ENCODE results near the gene HDDC2.
"Not testable (repeated sequence)": the region's sequence is repeated elsewhere in the genome, so short reads cannot be mapped to it uniquely, and the experiment has no call there.

HDDC2 gene

GRCh38 chr6:125304970-125305660 is 3.3 kb upstream of the HDDC2 start:
- no peak for DNase-seq

DNA sequence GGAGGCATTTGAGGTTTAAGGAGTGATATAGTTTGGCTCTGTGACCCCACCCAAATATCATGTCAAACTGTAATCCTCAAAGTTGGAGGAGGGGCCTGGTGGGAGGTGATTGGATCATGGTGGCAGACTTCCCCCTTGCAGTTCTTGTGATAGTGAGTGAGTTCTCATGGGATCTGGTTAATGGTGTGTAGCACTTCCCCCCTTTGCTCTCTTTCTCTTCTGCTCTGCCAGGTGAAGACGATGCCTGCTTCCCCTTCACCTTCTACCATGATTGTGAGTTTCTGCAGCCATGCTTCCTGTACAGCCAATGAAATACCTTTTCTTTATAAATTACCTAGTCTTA is 1.7 kb upstream of the HDDC2 start:
- DNase-seq = no peak

GRCh38 chr6:125302840-125303511 is 1.2 kb upstream of the HDDC2 start:
- peak; percentile 48 for DNase-seq

GRCh38 chr6:125300992-125301434 is 754 bp downstream of the HDDC2 start:
- no peak for DNase-seq

DNA sequence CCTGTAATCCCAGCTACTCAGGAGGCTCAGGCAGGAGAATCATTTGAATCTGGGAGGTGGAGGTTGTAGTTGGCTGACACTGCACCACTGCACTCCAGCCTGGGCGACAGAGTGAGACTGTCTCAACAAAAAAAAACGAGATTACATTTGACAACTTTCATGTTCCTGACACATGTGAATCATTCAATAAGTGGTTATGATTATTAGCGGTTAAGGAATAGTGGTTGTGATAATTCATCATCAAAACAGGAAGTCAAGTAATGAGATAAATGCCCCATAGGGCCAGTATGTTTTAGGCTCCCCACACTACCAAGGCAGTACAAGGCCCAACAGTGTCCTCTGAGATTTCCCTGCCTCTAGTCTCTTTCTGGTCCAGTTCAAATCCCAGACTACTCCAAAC is 2.5 kb downstream of the HDDC2 start:
- DNase-seq = peak; percentile 37

GRCh38 chr6:125296471-125296870 is 5.3 kb downstream of the HDDC2 start:
- no peak for DNase-seq

DNA sequence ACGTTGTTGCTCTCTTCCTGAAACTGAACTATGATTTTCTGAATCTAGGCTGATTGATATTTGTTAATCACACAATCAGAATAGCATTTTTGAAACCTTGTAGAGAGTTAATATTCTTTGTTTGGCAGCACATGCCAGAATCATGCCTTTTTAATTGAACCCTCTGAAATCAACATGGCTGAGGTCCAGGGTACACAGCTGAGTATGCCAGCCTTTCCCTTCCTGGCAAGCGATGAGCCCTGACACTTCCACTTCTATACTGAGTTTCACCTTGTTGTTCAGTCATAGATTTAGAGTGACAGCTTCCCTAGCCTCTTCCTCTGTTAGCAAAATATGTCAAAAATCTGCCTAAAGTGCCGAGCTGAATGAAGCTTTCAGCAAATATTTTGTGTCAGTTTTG is 6.8 kb downstream of the HDDC2 start:
- DNase-seq = no peak

DNA sequence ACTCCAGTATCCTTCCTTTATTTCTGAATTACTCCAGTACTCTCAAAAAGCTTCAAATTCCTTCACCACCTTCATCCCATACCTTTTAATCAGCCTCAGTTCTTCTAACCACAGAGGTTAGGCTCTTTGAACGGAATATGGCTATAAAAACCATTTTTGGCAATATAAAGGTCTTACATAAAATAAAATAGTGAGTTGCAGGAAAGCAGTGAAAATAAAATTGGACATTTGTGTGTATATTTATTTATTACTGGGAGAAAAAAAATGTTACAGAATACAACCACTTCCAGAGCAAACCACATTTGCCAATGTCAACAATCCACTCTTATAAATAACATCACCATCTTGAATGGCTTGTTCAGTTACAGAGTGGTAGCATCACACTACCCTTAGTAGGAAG is 7.7 kb downstream of the HDDC2 start:
- DNase-seq = no peak

DNA sequence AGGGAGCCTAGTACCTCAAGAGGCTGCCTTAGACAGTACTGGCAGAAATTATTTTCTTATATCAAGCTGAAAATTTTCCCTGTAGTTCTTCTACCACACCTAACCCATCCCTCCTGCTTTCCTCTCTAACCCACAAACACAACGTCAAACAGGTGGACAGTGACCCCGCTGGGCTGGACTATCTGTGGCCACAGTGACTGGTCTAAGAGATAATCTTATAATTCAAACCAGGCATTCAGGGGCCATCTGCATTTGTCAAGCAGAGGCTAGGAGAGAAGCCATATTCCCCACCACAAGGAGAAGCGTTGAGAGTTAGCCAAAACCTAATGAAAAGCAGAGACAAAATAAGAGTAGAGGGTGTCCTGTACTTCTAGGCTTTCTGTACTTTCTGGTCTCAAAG is 8.2 kb downstream of the HDDC2 start:
- DNase-seq = no peak

- DNase-seq = no peak
Observed at GRCh38 chr6:125287718-125288117, 14.0 kb downstream of the HDDC2 start.

DNA sequence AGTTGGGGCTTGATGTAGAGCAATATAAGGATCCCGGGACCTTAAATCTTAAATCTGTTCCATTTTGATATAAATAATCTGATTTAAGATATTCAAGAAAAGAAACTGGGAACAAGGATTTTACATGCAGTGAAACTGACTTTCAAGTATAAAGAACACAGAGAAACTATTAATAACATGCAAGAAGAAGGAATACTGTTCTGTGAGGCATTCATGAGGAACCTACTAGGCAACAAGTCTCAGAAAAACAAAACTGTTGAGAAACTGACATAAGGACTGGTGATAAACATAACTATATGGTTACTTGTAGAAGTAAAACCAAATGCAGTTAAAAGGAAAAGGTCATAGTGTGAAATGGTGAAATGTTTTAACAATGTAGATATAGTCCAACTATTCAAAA is 15.8 kb downstream of the HDDC2 start:
- DNase-seq = no peak

DNA sequence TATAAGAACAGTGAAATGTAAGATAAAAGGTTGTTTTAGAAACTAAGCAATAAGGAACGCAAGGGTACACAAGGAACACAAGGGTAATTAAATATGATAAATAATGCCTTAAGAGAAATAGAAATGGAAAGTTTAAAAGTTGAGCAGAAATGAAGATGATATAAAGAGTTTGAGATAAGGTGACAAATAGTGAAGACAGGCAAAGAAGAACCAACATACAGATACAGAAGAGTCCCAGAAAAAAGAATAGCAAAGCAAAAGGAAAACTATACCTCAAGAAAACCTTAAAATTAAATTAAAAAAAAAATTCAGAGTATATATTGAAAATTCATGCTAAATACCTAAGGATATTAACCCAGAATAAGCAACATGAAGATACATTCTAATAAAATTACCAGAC is 16.4 kb downstream of the HDDC2 start:
- no peak for DNase-seq

- DNase-seq = not testable (repeated sequence)
Observed at GRCh38 chr6:125282470-125282869, 19.3 kb downstream of the HDDC2 start.

- not testable (repeated sequence) for DNase-seq
Observed at GRCh38 chr6:125280370-125281035, 21.3 kb downstream of the HDDC2 start.

- no peak for DNase-seq
Observed at GRCh38 chr6:125279961-125280360, 21.8 kb downstream of the HDDC2 start.

GRCh38 chr6:125277838-125278237 is 23.9 kb downstream of the HDDC2 start:
- DNase-seq = no peak

GRCh38 chr6:125275779-125276178 is 26.0 kb downstream of the HDDC2 start:
- DNase-seq = no peak

- DNase-seq = no peak
Observed at GRCh38 chr6:125274935-125275334, 26.8 kb downstream of the HDDC2 start.

DNA sequence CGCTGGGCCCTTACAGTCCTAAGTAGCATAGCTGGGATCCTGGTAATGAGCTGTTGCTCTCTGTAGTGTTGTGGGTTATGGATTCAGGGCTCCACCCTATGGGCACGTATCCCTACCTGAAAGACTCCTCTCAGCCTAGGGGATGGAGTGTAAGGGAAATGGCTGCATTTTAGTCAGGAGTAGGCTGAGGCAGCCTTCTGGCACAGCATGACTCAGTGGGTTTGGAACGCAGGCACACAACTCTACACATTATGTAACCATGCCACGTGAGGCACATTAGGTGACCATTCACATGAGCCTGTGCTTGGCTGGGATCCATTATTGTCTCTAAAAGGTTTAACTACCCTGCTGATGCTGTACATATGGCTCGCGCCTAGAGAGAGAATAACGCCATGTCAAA is 27.8 kb downstream of the HDDC2 start:
- DNase-seq = no peak

DNA sequence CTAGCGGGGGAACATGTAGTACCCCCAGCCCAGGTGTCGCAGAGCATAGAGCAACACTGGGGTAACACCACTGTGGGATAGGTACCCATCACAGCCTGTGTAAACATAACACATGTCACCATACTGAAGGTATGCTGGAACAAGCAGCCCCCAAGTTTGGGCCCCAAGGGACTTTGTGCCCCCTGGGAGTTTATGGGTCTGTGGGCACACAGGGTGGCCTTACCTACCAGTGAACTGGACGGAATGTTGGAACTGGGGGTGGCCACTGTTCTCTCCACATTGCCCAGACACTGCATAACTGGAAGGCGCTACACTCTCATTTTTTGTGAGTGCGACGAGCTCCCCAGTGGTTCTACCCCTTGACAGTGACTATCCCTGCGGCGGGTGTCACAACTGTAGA is 28.5 kb downstream of the HDDC2 start:
- DNase-seq = no peak

GRCh38 chr6:125271486-125272159 is 30.1 kb downstream of the HDDC2 start:
- DNase-seq = no peak

DNA sequence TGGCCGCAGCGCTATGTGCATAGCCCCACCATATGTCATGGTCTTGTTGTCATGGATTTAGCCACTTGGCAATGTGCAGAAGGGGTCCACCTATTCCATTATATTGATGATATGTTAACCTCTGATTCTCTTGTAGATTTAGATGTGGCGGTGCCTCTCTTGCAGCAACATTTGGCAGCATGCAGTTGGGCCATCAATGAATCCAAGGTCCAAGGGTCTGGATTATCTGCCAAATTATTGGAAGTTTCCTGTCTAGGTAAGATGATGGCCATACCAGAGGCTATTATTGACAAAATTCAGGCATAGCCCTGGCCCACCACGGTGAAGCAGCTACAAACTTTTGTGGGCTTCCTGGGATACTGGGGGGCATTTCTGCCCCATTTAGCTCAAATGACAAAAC is 31.4 kb downstream of the HDDC2 start:
- no peak for DNase-seq

GRCh38 chr6:125269328-125269985 is 32.3 kb downstream of the HDDC2 start:
- DNase-seq = no peak
